Mucosa of descending colon (tissue), 3 donors: ENCODE measurements around the gene SMYD2. TPM values are rescaled to one million over a fixed set of nuclear protein-coding genes. Genes with fewer than 3 reads are reported as not detected.

ENCODE experiments used
- ATAC-seq: fragments of 200-7000 bp; cut with Tn5 transposase; one replicate; pipeline ENCODE4 v1.9.1; 2020; ENCODE audit warnings: mild to moderate bottlenecking, moderate library complexity
- DNase-seq, 3 donors: peaks; one replicate each; pipeline ENCODE4 v3.0.0-alpha.2; 2020
- H3K36me3 ChIP-seq: fragments of 200-600 bp; one replicate; pipeline ENCODE4 v1.8.0; 2021; ENCODE audit warnings: low read depth, mild to moderate bottlenecking
- H3K4me1 ChIP-seq: fragments of 200-600 bp; one replicate; pipeline ENCODE4 v1.8.0; 2021; ENCODE audit warnings: low read depth, mild to moderate bottlenecking
- H3K4me3 ChIP-seq: fragments of 200-600 bp; one replicate; pipeline ENCODE4 v1.8.0; 2021; ENCODE audit warnings: mild to moderate bottlenecking
- H3K9me3 ChIP-seq: fragments of 200-600 bp; one replicate; pipeline ENCODE4 v1.8.0; 2021; ENCODE audit warnings: mild to moderate bottlenecking
- intact Hi-C, 2 donors: fragments of 100-400 bp; cut with DNase I in 1 of 2; cut with micrococcal nuclease in 1 of 2; formaldehyde crosslinking; loops; one replicate each; pipeline versions ENCODE4 v1.11.0 to v1.11.1; 2022; cut with DNase I, micrococcal nuclease
- total RNA-seq, 3 donors: library from RNA; stranded (reverse); fragmentation: NEBNext Ultra II Directional in 2 of 3; extraction: Animal tissue kit (Norgen Biotek cat#: 25700) in 2 of 3; gene quantifications; one replicate each; pipeline versions ENCODE4 v1.2.1 to v1.2.4, GENCODE V29; 2021 to 2023
- TF ChIP-seq, protein P1 (sequence below): fragments of 200-600 bp; IDR thresholded peaks from one replicate; pipeline ENCODE4 v1.8.0; 2022; ENCODE audit warnings: antibody characterized with exemption, mild to moderate bottlenecking
- donor health status: DM: no; HTN: no; CAD: no; lungs with moderate emphysema.
- donor health status: DM: no; HTN: no; CAD: no.
- donor health status: DM: no; HTN: yes; CAD: no.

Gene SMYD2
- total RNA-seq, 3 donors from 2014 or later = 15.9 to 23.4 (median 18.6) TPM

DNA sequence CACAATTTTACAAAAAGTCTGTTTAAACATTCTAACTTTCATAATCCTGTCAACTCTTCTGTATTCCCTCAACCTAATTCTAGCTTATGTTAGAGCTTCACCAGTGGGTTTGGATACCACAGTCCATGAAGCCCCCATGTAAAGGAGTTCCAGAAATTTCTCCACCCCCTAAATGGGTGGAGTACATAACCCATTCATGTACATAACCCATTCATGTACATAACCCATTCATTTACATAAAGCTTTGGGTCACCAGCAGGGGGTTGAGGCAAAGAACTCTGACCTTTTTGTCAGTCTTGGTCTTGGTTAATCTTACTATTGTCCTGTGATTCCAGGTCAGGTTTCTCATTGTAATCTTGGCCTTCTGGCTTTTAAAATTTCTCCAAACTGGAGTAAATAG is 61.6 kb downstream of the SMYD2 start:
- H3K36me3 ChIP-seq = no peaks in the 10 kb centered on the region
- intact Hi-C loops = no loop called here
- no peak for DNase-seq
- TF ChIP-seq, protein P1, sequence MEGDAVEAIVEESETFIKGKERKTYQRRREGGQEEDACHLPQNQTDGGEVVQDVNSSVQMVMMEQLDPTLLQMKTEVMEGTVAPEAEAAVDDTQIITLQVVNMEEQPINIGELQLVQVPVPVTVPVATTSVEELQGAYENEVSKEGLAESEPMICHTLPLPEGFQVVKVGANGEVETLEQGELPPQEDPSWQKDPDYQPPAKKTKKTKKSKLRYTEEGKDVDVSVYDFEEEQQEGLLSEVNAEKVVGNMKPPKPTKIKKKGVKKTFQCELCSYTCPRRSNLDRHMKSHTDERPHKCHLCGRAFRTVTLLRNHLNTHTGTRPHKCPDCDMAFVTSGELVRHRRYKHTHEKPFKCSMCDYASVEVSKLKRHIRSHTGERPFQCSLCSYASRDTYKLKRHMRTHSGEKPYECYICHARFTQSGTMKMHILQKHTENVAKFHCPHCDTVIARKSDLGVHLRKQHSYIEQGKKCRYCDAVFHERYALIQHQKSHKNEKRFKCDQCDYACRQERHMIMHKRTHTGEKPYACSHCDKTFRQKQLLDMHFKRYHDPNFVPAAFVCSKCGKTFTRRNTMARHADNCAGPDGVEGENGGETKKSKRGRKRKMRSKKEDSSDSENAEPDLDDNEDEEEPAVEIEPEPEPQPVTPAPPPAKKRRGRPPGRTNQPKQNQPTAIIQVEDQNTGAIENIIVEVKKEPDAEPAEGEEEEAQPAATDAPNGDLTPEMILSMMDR = no peak
- no peak overlapping the region for H3K4me3 ChIP-seq
- H3K9me3 ChIP-seq = no peaks in the 10 kb centered on the region
- no peaks in the 10 kb centered on the region for H3K4me1 ChIP-seq
- no peak for ATAC-seq

DNA sequence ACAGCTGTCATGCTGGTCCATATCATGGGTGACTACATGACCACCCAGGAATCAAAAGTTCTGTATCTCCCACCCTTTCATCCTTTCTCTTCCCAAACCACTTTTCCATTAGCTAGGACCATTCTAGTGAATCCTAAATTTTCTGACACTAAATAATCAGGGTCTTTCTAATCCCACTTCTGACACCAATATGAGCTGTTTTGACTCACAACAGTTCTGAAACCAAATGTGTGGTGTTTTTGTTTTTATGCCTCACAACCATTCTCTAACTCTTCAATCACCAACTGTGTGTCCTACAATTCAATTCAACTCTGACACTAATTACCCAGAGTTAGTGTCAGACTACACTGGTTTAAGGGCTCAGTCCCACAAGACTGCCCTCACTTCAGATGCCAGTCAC is 63.9 kb downstream of the SMYD2 start:
- ATAC-seq = no peak
- Histone ChIP-seq H3K4me1 (no peaks in the 10 kb centered on the region), H3K9me3 (no peaks in the 10 kb centered on the region), H3K4me3 (no peak overlapping the region), H3K36me3 (no peaks in the 10 kb centered on the region)
- TF ChIP-seq, protein P1 = no peak
- no peak for DNase-seq
- intact Hi-C loops = no loop called here

DNA sequence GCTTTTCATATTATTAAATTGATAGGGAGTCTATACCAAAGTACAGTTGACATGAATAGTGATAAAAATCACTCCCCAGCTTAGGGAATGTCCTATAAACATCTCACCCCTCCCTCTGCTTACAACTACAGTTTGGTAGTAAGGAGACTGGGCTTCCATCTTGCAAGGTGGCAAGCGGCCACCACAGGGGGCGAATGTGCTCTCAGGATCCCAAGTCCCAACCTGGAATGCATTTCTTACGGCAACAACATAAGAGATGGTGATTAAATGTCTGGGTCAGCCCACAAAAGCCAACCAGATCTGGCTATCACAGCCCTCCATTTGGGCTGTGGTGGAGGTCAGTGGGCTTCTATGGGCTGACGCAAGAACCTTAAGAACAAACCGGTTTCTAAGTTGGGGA is 68.0 kb downstream of the SMYD2 start:
- Histone ChIP-seq H3K4me1 (no peaks in the 10 kb centered on the region), H3K36me3 (no peaks in the 10 kb centered on the region), H3K9me3 (no peaks in the 10 kb centered on the region), H3K4me3 (no peak overlapping the region)
- DNase-seq = no peak
- intact Hi-C loops = no loop called here
- TF ChIP-seq, protein P1 = no peak
- no peak for ATAC-seq

DNA sequence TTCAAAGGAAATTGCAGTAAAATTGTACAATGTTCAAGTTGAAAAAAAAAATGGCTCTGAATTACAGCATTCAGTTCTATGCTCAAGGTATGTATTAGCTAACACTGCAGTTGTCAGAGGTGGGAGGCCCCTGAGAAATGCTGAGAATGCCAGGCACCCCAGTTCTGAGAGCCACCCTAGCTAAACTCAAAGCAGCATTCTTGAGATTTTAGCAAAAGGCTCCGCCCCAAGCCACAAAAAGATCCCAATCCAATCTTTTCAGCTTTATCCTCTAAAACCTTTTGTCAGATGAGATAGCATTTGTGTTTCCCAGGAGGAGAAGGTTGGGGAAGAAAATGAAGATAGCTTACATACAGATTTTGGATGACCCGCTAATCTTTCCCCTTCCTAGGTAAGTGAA is 68.8 kb downstream of the SMYD2 start:
- TF ChIP-seq, protein P1 = no peak
- DNase-seq (no peak), ATAC-seq (no peak)
- Histone ChIP-seq H3K4me1 (no peaks in the 10 kb centered on the region), H3K36me3 (no peaks in the 10 kb centered on the region), H3K9me3 (no peaks in the 10 kb centered on the region), H3K4me3 (no peak overlapping the region)
- intact Hi-C loops = no loop called here

DNA sequence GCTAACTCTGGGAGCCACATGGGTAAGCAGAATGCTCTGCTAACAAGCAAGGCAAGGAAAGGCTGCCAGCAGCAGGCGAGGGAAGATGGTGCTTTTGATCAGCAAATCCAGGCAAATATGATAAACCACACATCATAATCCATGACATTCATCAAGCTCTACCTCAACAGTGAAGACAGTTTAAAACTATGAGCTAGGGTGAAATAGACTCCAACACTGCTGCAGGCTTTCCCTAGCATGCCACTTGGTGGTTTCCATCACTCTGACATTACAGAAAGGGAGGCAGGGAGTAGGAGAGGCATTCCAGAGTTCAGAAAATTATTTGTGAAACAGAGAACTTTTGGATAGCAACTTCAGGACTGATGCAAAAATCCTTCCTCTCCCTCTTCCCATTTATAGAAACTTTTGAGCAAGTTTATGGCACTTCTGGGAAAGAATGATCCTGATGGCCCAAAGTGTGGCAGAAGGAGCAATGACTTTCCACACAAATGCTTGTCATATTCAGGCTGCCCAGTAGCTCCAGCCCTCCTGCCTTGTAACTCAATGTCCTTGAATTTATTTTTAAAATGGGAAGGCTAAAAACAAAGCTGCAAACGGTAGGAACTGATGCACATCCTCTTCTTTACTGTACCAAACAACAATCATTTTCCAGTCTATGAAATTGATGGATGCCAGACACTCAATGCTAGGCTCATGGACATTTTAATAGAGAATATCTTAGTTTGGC is 70.8 kb downstream of the SMYD2 start:
- TF ChIP-seq, protein P1 = no peak
- intact Hi-C loops = no loop called here
- H3K9me3 ChIP-seq = no peaks in the 10 kb centered on the region
- no peak for ATAC-seq
- no peaks in the 10 kb centered on the region for H3K36me3 ChIP-seq
- no peak overlapping the region for H3K4me3 ChIP-seq
- H3K4me1 ChIP-seq = no peaks in the 10 kb centered on the region
- no peak for DNase-seq

DNA sequence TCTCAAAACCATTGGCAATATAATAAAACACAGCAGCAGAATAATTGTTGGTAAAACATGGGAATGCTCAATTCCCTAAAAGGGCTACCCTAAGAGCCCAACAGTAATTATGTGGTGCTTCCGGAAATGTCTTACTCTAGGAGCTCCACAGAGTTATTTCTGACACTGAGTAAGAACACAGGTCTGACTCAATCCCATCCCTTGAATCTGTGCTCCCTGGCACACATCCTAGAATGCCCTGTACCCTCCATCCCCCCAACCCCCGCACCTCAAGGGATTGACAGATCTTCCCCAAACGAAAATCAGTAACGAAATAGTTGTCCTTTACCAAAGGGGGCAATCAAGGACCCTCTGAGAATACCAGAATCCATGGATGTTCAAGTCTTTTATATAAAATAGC is 71.9 kb downstream of the SMYD2 start:
- Histone ChIP-seq H3K9me3 (no peaks in the 10 kb centered on the region), H3K36me3 (no peaks in the 10 kb centered on the region), H3K4me1 (no peaks in the 10 kb centered on the region), H3K4me3 (no peak overlapping the region)
- TF ChIP-seq, protein P1 = no peak
- DNase-seq = no peak
- ATAC-seq = no peak
- intact Hi-C loops = no loop called here
